ENCODE data around the gene UTP4.

DNA sequence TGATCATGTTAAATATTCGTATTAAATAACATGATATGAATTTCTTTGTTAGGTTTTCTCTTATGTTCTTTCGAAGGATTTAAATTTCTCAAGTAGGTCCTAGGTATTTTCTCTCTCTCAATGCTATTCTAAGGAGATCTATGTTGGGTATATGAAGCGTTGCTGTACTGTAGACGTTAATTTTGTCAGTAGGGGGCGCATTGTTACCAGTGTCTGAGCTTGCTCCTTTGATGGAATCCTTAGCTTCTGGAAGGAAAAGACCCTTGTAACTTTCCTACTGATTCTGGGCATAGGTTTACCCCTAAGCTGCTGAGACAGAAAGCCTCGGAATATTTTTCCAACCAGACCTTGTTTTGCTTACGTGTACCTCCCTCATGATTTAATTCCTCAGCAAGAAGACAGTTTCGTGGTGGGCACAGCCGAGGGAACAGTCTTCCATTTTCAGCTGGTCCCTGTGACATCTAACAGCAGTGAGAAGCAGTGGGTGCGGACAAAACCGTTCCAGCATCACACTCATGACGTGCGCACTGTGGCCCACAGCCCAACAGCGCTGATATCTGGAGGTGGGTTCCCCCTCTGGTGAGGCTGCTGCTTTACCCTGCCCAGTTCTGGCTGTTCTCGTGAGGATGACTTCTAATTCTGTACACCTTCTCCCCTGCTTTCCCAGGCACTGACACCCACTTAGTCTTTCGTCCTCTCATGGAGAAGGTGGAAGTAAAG is 17.9 kb downstream of the UTP4 start:
- no peak for TF ChIP-seq POLR2A (IDR thresholded peaks at IDR 0.05)
- TF ChIP-seq, protein P1, sequence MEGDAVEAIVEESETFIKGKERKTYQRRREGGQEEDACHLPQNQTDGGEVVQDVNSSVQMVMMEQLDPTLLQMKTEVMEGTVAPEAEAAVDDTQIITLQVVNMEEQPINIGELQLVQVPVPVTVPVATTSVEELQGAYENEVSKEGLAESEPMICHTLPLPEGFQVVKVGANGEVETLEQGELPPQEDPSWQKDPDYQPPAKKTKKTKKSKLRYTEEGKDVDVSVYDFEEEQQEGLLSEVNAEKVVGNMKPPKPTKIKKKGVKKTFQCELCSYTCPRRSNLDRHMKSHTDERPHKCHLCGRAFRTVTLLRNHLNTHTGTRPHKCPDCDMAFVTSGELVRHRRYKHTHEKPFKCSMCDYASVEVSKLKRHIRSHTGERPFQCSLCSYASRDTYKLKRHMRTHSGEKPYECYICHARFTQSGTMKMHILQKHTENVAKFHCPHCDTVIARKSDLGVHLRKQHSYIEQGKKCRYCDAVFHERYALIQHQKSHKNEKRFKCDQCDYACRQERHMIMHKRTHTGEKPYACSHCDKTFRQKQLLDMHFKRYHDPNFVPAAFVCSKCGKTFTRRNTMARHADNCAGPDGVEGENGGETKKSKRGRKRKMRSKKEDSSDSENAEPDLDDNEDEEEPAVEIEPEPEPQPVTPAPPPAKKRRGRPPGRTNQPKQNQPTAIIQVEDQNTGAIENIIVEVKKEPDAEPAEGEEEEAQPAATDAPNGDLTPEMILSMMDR (IDR thresholded peaks at IDR 0.05) = peak; percentile 53 to 87 (median 61)
